ENCODE measurements around the gene GUCY1B1.

DNA sequence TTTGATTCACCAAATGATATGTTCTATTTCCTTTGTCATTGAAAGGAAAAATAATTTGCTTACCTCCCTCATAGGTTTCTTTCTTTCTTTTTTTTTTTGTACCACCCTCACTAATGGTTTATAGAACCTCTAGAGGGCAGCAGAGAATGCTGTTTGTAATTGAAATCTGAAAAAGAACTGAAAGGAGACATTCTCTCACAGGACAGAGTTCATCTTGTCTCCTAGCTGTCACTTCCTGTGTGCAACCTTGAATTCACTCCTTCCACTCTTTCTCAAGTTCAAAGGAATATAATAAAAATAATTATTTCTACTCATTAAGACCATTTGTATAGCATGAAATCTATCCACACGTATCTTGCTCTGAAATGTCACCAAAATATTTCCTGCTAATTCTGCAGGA lies 51.0 kb downstream of the GUCY1B1 start:
- TF ChIP-seq, protein P1, sequence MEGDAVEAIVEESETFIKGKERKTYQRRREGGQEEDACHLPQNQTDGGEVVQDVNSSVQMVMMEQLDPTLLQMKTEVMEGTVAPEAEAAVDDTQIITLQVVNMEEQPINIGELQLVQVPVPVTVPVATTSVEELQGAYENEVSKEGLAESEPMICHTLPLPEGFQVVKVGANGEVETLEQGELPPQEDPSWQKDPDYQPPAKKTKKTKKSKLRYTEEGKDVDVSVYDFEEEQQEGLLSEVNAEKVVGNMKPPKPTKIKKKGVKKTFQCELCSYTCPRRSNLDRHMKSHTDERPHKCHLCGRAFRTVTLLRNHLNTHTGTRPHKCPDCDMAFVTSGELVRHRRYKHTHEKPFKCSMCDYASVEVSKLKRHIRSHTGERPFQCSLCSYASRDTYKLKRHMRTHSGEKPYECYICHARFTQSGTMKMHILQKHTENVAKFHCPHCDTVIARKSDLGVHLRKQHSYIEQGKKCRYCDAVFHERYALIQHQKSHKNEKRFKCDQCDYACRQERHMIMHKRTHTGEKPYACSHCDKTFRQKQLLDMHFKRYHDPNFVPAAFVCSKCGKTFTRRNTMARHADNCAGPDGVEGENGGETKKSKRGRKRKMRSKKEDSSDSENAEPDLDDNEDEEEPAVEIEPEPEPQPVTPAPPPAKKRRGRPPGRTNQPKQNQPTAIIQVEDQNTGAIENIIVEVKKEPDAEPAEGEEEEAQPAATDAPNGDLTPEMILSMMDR (IDR thresholded peaks at IDR 0.05; ENCODE audit: low read depth, low read length): peak; percentile 40
- TF ChIP-seq POLR2A (IDR thresholded peaks at IDR 0.05; ENCODE audit: extremely low read depth, insufficient read length) (no peak), MYC (IDR thresholded peaks at IDR 0.05; ENCODE audit: low read depth, low read length) (no peak)
